CD14-positive monocyte (primary cell): ENCODE data around the gene BAAT. TPM values are rescaled to one million over a fixed set of nuclear protein-coding genes. Genes with fewer than 3 reads are reported as not detected.

Source experiments
- DNase-seq, 3 donors: peaks; one replicate each; pipeline ENCODE4 v3.0.0-alpha.2; 2011 to 2022
- H2AFZ ChIP-seq: 2 replicates; pipeline ENCODE4 v1.6.0; 2012; ENCODE audit warnings: mild to moderate bottlenecking, low read depth, low read length, inconsistent platforms; ENCODE audit not compliant: insufficient read depth, poor library complexity, severe bottlenecking
- H3K27ac ChIP-seq, 2 donors: 1 replicate in 1 of 2; 2 replicates in 1 of 2; pipeline ENCODE4 v1.5.1; 2012 to 2013; ENCODE audit warnings: low read length in 2 of 2, control low read depth in 1 of 2, inconsistent platforms in 1 of 2, low read depth in 1 of 2, mild to moderate bottlenecking in 1 of 2
- H3K27me3 ChIP-seq, 2 donors: one replicate each; pipeline versions ENCODE4 v1.6.0 to v1.6.1; 2011 to 2013; ENCODE audit warnings: low read length in 2 of 2; ENCODE audit not compliant: control insufficient read depth in 2 of 2, insufficient read depth in 2 of 2
- H3K36me3 ChIP-seq, 2 donors: replicated peaks in 1 of 2; 1 replicate in 1 of 2; 2 replicates in 1 of 2; pipeline versions ENCODE4 v1.5.1 to v1.6.1; 2012 to 2013; ENCODE audit warnings: low read length in 2 of 2, control low read depth in 1 of 2, inconsistent platforms in 1 of 2, mild to moderate bottlenecking in 1 of 2; ENCODE audit not compliant: insufficient read depth in 2 of 2, control insufficient read depth in 1 of 2
- H3K4me1 ChIP-seq, 2 donors: 1 replicate in 1 of 2; 2 replicates in 1 of 2; pipeline versions ENCODE4 v1.5.1 to v1.6.1; 2012 to 2013; ENCODE audit warnings: low read length in 2 of 2, control low read depth in 1 of 2, inconsistent platforms in 1 of 2, mild to moderate bottlenecking in 1 of 2, moderate library complexity in 1 of 2; ENCODE audit not compliant: insufficient read depth in 2 of 2, control insufficient read depth in 1 of 2
- H3K4me2 ChIP-seq: replicated peaks from 2 replicates; pipeline ENCODE3; 2012; ENCODE audit warnings: low read length, moderate library complexity, mild to moderate bottlenecking; ENCODE audit not compliant: poor library complexity, severe bottlenecking; ENCODE audit errors: extremely low read depth
- H3K4me3 ChIP-seq, 3 experiments: fragments of 200-600 bp in 1 of 3; sonication (generic) in 1 of 3; replicated peaks in 1 of 3; 1 replicate in 2 of 3; 2 replicates in 1 of 3; pipeline ENCODE4 v1.5.1; 2011 to 2013; ENCODE audit warnings: low read length in 3 of 3, mild to moderate bottlenecking in 3 of 3, control low read depth in 2 of 3, low read depth in 2 of 3, inconsistent platforms in 1 of 3, moderate library complexity in 1 of 3
- H3K79me2 ChIP-seq: 2 replicates; pipeline ENCODE4 v1.6.0; 2012; ENCODE audit warnings: mild to moderate bottlenecking, control low read depth, inconsistent platforms, low read length, moderate library complexity; ENCODE audit not compliant: insufficient read depth
- H3K9ac ChIP-seq: 2 replicates; pipeline ENCODE4 v1.6.0; 2017; ENCODE audit warnings: low read length, mild to moderate bottlenecking; ENCODE audit not compliant: insufficient read depth, poor library complexity, severe bottlenecking
- H3K9me3 ChIP-seq, 2 donors: replicated peaks in 1 of 2; 1 replicate in 1 of 2; 2 replicates in 1 of 2; pipeline versions ENCODE4 v1.5.1 to v1.6.1; 2012 to 2013; ENCODE audit warnings: low read length in 2 of 2, control low read depth in 1 of 2; ENCODE audit not compliant: control insufficient read depth in 1 of 2, insufficient read depth in 1 of 2
- H4K20me1 ChIP-seq: 2 replicates; pipeline ENCODE4 v1.6.0; 2012; ENCODE audit warnings: mild to moderate bottlenecking, low read length, control low read depth, moderate library complexity; ENCODE audit not compliant: insufficient read depth
- H3K27ac Mint-ChIP-seq, 7 donors: one replicate each; pipeline ENCODE4 v1.8.0; 2020; ENCODE audit warnings: mild to moderate bottlenecking in 7 of 7, mixed read lengths in 7 of 7, moderate library complexity in 6 of 7, inconsistent platforms in 2 of 7
- H3K27me3 Mint-ChIP-seq, 3 donors: one replicate each; pipeline ENCODE4 v1.8.0; 2021 to 2022; ENCODE audit warnings: low read depth in 3 of 3, mild to moderate bottlenecking in 3 of 3, mixed read lengths in 3 of 3, moderate library complexity in 3 of 3, inconsistent platforms in 1 of 3
- H3K36me3 Mint-ChIP-seq, 2 donors: one replicate each; pipeline ENCODE4 v1.8.0; 2020; ENCODE audit warnings: mixed read lengths in 2 of 2, inconsistent platforms in 1 of 2, mild to moderate bottlenecking in 1 of 2
- H3K4me1 Mint-ChIP-seq: one replicate; pipeline ENCODE4 v1.8.0; 2020; ENCODE audit warnings: mild to moderate bottlenecking, mixed read lengths
- H3K4me3 Mint-ChIP-seq, 2 donors: one replicate each; pipeline ENCODE4 v1.8.0; 2020; ENCODE audit warnings: mild to moderate bottlenecking in 2 of 2, mixed read lengths in 2 of 2, moderate library complexity in 1 of 2
- H3K9me3 Mint-ChIP-seq, 7 donors: one replicate each; pipeline ENCODE4 v1.8.0; 2020 to 2022; ENCODE audit warnings: mixed read lengths in 7 of 7, mild to moderate bottlenecking in 6 of 7, moderate library complexity in 6 of 7, inconsistent platforms in 2 of 7
- CTCF ChIP-seq: fragments of 200-600 bp; IDR thresholded peaks from one replicate; pipeline ENCODE4 v1.8.0; 2022; ENCODE audit warnings: antibody characterized with exemption, mild to moderate bottlenecking
- WGBS: methylation state at CpG from one replicate; pipeline ENCODE4 v1.1.5; 2013; ENCODE audit warnings: missing lambda C conversion rate; ENCODE audit not compliant: insufficient coverage; 5-methylcytosine and 5-hydroxymethylcytosine counted together
- intact Hi-C, 2 donors: fragments of 100-400 bp; cut with micrococcal nuclease; formaldehyde crosslinking; loops; one replicate each; pipeline versions ENCODE4 v1.15.0 to v1.15.1; 2023
- polyA plus RNA-seq, 3 donors: library from polyadenylated mRNA; depleted of rRNA in 1 of 3; unstranded in 2 of 3; stranded (reverse) in 1 of 3; fragments of 300-500 nt in 2 of 3; fragments of >200 nt in 1 of 3; fragmentation: Illumina TruSeq in 2 of 3; gene quantifications; 1 replicate in 2 of 3; 2 replicates in 1 of 3; pipeline ENCODE4 v1.2.3, GENCODE V29; 2012 to 2021

BAAT gene
- polyA plus RNA-seq, 3 donors, result not detected

- Mint-ChIP-seq H3K27ac (no peak overlapping the region), H3K27me3 (peaks cover 0 to 4% (median 1%) of the 10 kb centered on the region in 3 donors), H3K9me3 (peaks cover 0 to 4% (median 2%) of the 10 kb centered on the region in 7 donors), H3K4me1 (no peaks in the 10 kb centered on the region), H3K4me3 (no peak overlapping the region), H3K36me3 (no peaks in the 10 kb centered on the region)
- no peak overlapping the region for H3K4me2 ChIP-seq
- no peaks in the 10 kb centered on the region for H4K20me1 ChIP-seq
- no peak for DNase-seq
- no peak for TF ChIP-seq CTCF
- no peak overlapping the region for H3K27ac ChIP-seq
- H3K4me1 ChIP-seq, result no peaks in the 10 kb centered on the region
- H3K9me3 ChIP-seq, result no peaks in the 10 kb centered on the region
- H3K36me3 ChIP-seq, result no peaks in the 10 kb centered on the region
- no peaks in the 10 kb centered on the region for H3K27me3 ChIP-seq
- H3K4me3 ChIP-seq, result no peak overlapping the region
- no peaks in the 10 kb centered on the region for H3K79me2 ChIP-seq
- H2AFZ ChIP-seq, result no peak overlapping the region
- no peak overlapping the region for H3K9ac ChIP-seq
- WGBS, result 100% methylated on average over 1 of the region's 3 CpGs
- intact Hi-C loops, result no loop called here
Measured at GRCh38 chr9:101367323-101367722, 17.5 kb downstream of the BAAT start.

- Histone ChIP-seq H3K9me3 (no peaks in the 10 kb centered on the region), H3K79me2 (no peaks in the 10 kb centered on the region), H2AFZ (no peak overlapping the region), H3K4me2 (no peak overlapping the region), H3K27me3 (no peaks in the 10 kb centered on the region), H3K36me3 (no peaks in the 10 kb centered on the region), H3K27ac (no peak overlapping the region), H4K20me1 (no peaks in the 10 kb centered on the region), H3K4me3 (no peak overlapping the region), H3K9ac (no peak overlapping the region), H3K4me1 (no peaks in the 10 kb centered on the region)
- Mint-ChIP-seq H3K4me3 (no peak overlapping the region), H3K27ac (no peak overlapping the region), H3K27me3 (peaks cover 0 to 2% (median 1%) of the 10 kb centered on the region in 3 donors), H3K9me3 (peaks cover 0 to 4% (median 2%) of the 10 kb centered on the region in 7 donors), H3K36me3 (no peaks in the 10 kb centered on the region), H3K4me1 (no peaks in the 10 kb centered on the region)
- no peak for DNase-seq
- no peak for TF ChIP-seq CTCF
- intact Hi-C loops, result no loop called here
- no CpG with 5 or more reads among the region's 5 CpGs for WGBS
Measured at GRCh38 chr9:101366038-101366756, 18.6 kb downstream of the BAAT start.
